MG63 (cell line): ENCODE data around the gene PACS2. TPM values are rescaled to one million over a fixed set of nuclear protein-coding genes. Genes with fewer than 3 reads are reported as not detected.
A peak's percentile ranks its signal among the peaks of the same experiment; 100 is the strongest.
"Not testable (repeated sequence)": the region's sequence is repeated elsewhere in the genome, so short reads cannot be mapped to it uniquely, and the experiment has no call there.

ENCODE experiments used
- DNase-seq: peaks from one replicate; pipeline ENCODE4 v3.0.0-alpha.2; 2020
- H3K27me3 ChIP-seq: fragments of 250-450 bp; sonication (Bioruptor Pico); 2 replicates; pipeline ENCODE4 v1.5.1; 2020; ENCODE audit warnings: mild to moderate bottlenecking, moderate library complexity
- H3K36me3 ChIP-seq: fragments of 250-450 bp; sonication (Bioruptor Pico); 2 replicates; pipeline ENCODE4 v1.5.1; 2020; ENCODE audit warnings: mild to moderate bottlenecking, moderate library complexity
- H3K4me3 ChIP-seq: fragments of 250-450 bp; sonication (Bioruptor Pico); 2 replicates; pipeline ENCODE4 v1.5.1; 2020; ENCODE audit warnings: mild to moderate bottlenecking, moderate library complexity
- H3K9me3 ChIP-seq: fragments of 250-450 bp; sonication (Bioruptor Pico); 2 replicates; pipeline ENCODE4 v1.5.1; 2020; ENCODE audit warnings: mild to moderate bottlenecking, moderate library complexity
- total RNA-seq: library from RNA; depleted of rRNA; stranded (reverse); fragments of >200 nt; shearing (Covaris generic); gene quantifications from 2 replicates; pipeline ENCODE4 v1.2.3, GENCODE V29; 2014; ENCODE audit warnings: low replicate concordance; rRNA removed

The PACS2 gene
- total RNA-seq, result 18.6 and 23.1 TPM in 2 replicates

- Histone ChIP-seq H3K27me3 (no peaks in the 10 kb centered on the region), H3K4me3 (peak within 1 kb of the TSS; percentile 52), H3K9me3 (no peaks in the 10 kb centered on the region), H3K36me3 (no peaks in the 10 kb centered on the region)
- DNase-seq, result peak; percentile 62
These were observed at the start of gene PACS2 for GRCh38 chr14:105314287-105315200. TSS of gene PACS2 (plus strand) at chr14:105314748. CDS start at chr14:105314919, 171 bp downstream.

- no peaks in the 10 kb centered on the region for H3K27me3 ChIP-seq
- H3K4me3 ChIP-seq, result no peak overlapping the region
- H3K9me3 ChIP-seq, result no peaks in the 10 kb centered on the region
- no peaks in the 10 kb centered on the region for H3K36me3 ChIP-seq
- no peak for DNase-seq
These were observed 46.6 kb upstream of the PACS2 start for GRCh38 chr14:105267820-105268548.

GRCh38 chr14:105268736-105269354 lies 45.7 kb upstream of the PACS2 start:
- DNase-seq, result no peak
- no peaks in the 10 kb centered on the region for H3K36me3 ChIP-seq
- H3K4me3 ChIP-seq, result no peak overlapping the region
- H3K27me3 ChIP-seq, result no peaks in the 10 kb centered on the region
- no peaks in the 10 kb centered on the region for H3K9me3 ChIP-seq

GRCh38 chr14:105269405-105269804 lies 45.1 kb upstream of the PACS2 start:
- H3K4me3 ChIP-seq, result no peak overlapping the region
- H3K27me3 ChIP-seq, result no peaks in the 10 kb centered on the region
- no peaks in the 10 kb centered on the region for H3K9me3 ChIP-seq
- H3K36me3 ChIP-seq, result no peaks in the 10 kb centered on the region
- DNase-seq, result no peak

DNA sequence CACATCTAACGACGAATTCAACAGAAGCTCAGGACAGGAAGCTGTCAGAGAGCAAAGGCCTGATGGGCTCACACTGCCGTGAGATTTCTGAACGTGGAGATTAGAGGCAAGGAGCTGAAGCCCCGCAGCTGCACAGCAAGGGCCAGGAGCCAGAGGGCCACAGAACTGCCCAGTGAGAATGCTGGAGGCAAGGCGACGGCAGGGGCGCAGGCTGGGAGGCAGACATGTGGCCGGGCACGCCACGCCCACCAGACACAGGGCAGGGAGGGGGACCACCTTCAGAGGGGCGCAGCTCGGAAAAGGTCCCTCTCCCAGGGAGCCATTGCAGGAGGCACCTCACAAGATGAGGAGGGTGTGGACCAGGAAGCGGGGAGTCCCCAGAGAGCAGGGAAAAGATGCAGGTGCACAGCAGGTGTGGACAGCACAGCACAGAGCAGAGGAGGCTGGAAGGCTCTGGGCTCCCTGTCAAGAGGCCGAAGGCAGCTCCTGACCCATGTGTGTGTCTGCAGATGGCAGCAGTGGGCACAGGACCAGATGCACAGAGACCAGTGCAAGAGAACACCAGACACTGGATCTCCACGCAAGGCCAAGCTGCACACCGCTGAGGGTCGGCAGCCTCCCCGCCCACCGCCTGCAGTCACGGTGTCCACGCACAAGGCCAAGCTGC lies 43.2 kb upstream of the PACS2 start:
- no peak for DNase-seq
- Histone ChIP-seq H3K36me3 (no peaks in the 10 kb centered on the region), H3K4me3 (no peak overlapping the region), H3K27me3 (no peaks in the 10 kb centered on the region), H3K9me3 (no peaks in the 10 kb centered on the region)

GRCh38 chr14:105272623-105273022 lies 41.9 kb upstream of the PACS2 start:
- no peak for DNase-seq
- H3K9me3 ChIP-seq, result no peaks in the 10 kb centered on the region
- no peaks in the 10 kb centered on the region for H3K27me3 ChIP-seq
- no peak overlapping the region for H3K4me3 ChIP-seq
- no peaks in the 10 kb centered on the region for H3K36me3 ChIP-seq

DNA sequence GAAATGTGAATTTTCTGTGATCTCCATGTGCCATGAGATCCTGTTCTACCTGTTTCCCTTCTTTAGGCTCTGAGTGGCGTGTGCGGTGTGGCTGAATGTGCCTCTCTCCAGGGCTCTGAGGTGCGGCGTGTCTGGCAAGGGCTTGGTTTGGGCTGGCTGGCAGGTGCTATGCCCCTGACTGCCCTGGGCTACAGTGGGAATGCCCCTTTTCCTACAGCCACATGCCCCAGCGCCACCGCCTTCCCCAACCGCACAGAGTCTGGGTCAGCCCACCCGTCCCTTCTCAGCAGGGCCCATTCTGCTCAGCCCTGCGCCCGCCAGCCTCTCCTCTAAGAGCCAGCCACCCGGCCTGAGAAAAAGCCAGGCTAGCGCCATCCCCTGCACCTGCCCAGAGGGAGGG lies 41.5 kb upstream of the PACS2 start:
- Histone ChIP-seq H3K4me3 (no peak overlapping the region), H3K9me3 (no peaks in the 10 kb centered on the region), H3K36me3 (no peaks in the 10 kb centered on the region), H3K27me3 (no peaks in the 10 kb centered on the region)
- no peak for DNase-seq

GRCh38 chr14:105274637-105275036 lies 39.9 kb upstream of the PACS2 start:
- Histone ChIP-seq H3K9me3 (no peaks in the 10 kb centered on the region), H3K4me3 (no peak overlapping the region), H3K36me3 (no peaks in the 10 kb centered on the region), H3K27me3 (no peaks in the 10 kb centered on the region)
- no peak for DNase-seq

- no peaks in the 10 kb centered on the region for H3K36me3 ChIP-seq
- no peaks in the 10 kb centered on the region for H3K9me3 ChIP-seq
- DNase-seq, result no peak
- H3K4me3 ChIP-seq, result no peak overlapping the region
- no peaks in the 10 kb centered on the region for H3K27me3 ChIP-seq
These were observed 39.1 kb upstream of the PACS2 start for GRCh38 chr14:105275267-105275946.

DNA sequence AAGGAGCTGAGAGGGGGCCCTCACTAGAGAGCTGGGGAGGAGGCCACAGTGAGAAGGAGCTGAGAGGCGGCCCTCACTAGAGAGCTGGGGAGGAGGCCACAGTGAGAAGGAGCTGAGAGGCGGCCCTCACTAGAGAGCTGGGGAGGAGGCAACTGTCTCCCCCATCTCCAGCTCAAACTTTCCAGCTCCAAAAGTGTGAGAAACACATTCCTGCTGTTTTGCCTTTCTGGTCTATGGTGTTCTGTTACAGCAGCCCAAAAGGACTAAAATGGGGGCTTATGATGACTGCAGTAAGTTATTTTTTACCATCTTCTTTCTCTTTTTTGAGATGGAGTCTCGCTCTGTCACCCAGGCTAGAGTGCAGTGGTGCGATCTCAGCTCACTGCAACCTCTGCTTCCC lies 37.1 kb upstream of the PACS2 start:
- not testable (repeated sequence) for DNase-seq, H3K4me3 ChIP-seq, H3K36me3 ChIP-seq, H3K27me3 ChIP-seq, H3K9me3 ChIP-seq

DNA sequence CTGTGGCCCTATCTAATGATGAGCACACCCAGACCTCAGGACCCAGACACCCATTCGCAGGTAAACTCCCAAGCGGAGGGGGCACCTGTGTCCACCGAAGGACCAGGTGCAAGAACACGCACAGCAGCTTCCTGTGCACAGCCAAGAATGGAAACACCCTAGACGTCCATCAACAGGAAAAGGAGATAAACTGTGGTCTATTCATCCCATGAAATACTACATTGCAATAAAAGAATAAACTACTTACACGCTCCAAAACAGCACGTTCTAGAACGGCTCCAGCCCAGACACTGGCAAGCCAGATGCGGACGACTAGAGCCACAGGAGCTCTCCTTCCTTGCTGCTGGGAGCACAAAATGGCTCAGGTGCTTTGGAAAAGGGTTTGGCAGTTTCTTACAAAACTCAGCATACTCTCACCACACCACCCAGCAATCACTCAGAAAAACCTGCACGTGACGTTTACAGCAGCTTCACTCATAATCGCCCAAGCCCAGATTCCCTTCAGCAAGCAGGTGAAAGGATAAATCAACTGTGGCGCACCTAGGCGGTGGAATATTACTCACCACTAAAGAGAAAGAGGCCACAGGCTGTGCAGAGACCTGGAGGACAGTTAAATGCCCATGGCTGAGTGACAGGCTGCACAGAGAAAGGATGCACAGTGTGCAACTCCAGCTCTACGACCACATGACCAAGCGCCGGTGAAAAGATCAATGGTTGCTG lies 34.7 kb upstream of the PACS2 start:
- Histone ChIP-seq H3K9me3 (no peaks in the 10 kb centered on the region), H3K27me3 (no peaks in the 10 kb centered on the region), H3K36me3 (no peaks in the 10 kb centered on the region), H3K4me3 (no peak overlapping the region)
- no peak for DNase-seq

DNA sequence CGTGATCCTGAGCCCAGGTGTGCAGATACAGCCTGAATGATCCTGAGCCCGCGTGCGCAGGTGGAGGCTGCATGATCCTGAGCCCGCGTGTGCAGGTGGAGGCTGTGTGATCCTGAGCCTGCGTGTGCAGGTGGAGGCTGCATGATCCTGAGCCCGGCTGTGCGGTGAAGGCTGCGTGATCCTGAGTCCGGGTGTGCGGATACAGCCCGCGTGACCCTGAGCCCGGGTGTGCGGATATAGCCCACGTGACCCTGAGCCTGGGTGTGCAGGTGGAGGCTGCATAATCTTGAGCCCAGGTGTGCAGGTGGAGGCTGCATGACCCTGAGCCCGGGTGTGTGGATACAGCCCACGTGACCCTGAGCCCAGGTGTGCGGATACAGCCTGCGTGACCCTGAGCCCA lies 34.0 kb upstream of the PACS2 start:
- Histone ChIP-seq H3K4me3 (no peak overlapping the region), H3K27me3 (no peaks in the 10 kb centered on the region), H3K36me3 (no peaks in the 10 kb centered on the region), H3K9me3 (no peaks in the 10 kb centered on the region)
- DNase-seq, result no peak

DNA sequence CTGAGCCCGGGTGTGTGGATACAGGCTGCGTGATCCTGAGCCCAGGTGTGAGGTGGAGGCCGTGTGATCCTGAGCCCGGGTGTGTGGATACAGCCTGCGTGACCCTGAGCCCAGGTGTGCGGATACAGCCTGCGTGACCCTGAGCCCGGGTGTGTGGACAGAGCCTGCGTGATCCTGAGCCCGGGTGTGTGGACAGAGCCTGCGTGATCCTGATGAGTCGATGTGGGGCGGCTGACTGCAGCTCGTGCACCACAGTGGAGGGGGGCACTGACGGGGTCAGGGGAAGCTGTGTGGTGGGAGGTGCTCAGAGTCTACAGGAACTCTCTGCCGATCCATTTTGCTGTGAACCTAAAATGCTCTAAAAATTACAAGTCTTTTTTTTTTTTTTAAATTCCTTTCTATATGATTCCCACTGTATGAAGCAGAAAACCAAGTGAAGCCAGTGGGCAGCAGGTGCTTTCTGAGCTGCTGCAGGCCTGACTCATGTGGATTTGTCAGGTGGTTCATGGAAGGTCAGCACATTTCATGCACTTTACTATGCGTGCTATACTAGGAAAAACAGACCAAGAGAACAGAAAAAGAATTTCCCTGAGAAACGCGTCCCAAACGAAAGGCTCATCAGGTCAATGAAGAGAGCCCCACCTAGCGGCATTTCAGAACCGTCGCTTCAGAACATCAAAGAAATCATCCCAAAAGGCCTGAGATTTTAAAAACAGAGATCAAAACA lies 33.0 kb upstream of the PACS2 start:
- DNase-seq, result no peak
- no peaks in the 10 kb centered on the region for H3K9me3 ChIP-seq
- no peaks in the 10 kb centered on the region for H3K27me3 ChIP-seq
- no peak overlapping the region for H3K4me3 ChIP-seq
- H3K36me3 ChIP-seq, result no peaks in the 10 kb centered on the region

DNA sequence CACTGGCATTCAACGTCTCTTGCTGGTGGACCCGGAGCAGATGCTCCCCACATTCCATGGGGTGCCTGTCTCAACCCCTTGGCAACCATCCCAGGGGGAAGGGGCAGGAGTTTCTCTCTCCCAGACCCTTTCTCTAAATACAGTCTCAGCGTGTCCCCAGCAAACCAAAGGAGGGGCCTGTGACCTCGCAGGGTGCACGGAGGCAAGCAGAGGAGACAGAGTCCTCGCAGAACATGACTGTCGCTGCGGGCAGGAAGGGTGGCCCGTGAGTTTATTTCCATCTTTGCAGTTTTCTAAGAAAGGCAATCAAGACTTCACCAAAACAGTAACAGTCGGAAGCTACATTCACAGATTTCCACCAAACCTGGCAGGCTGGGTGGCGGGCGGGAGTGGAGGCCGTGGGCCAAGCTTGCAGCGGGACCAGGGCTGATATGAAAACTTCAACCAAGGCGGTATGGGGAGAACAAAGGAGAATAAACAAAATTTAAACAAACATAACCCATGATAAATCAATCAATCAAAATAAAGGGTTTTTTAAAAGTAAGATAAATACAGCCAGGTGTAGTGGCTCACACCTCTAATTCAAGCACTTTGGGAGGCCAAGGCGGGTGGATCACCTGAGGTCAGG lies 32.3 kb upstream of the PACS2 start:
- H3K27me3 ChIP-seq, result no peaks in the 10 kb centered on the region

DNA sequence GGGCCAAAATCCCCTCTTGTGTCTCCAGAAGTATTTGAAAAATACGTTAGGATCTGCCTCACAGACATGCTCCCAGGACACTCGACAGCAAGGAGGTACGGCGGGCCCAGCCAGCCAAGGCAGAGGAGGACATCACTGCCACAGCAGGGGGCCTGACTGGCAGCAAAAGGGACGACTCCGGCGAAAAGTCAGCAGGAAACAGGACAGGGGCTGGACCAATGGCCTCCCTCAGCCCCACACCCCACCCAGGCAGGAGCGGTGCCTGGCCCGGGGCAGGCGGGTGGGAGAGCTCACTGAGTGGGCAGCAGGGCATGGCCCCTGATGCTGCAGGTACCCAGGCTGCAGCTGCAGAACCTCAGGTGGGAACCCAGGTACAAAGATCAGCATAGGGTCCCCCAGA lies 31.5 kb upstream of the PACS2 start:
- no peak for DNase-seq
- H3K9me3 ChIP-seq, result no peaks in the 10 kb centered on the region
- H3K4me3 ChIP-seq, result no peak overlapping the region
- no peaks in the 10 kb centered on the region for H3K27me3 ChIP-seq
- no peaks in the 10 kb centered on the region for H3K36me3 ChIP-seq

More for the DNA sequence above, 32.3 kb upstream of the PACS2 start:
- H3K36me3 ChIP-seq, result no peaks in the 10 kb centered on the region
- no peak overlapping the region for H3K4me3 ChIP-seq
- H3K9me3 ChIP-seq, result no peaks in the 10 kb centered on the region
- DNase-seq, result no peak
